ENCODE results near the gene POU2F1.
A peak's percentile ranks its signal among the peaks of the same experiment; 100 is the strongest.

Gene POU2F1

DNA sequence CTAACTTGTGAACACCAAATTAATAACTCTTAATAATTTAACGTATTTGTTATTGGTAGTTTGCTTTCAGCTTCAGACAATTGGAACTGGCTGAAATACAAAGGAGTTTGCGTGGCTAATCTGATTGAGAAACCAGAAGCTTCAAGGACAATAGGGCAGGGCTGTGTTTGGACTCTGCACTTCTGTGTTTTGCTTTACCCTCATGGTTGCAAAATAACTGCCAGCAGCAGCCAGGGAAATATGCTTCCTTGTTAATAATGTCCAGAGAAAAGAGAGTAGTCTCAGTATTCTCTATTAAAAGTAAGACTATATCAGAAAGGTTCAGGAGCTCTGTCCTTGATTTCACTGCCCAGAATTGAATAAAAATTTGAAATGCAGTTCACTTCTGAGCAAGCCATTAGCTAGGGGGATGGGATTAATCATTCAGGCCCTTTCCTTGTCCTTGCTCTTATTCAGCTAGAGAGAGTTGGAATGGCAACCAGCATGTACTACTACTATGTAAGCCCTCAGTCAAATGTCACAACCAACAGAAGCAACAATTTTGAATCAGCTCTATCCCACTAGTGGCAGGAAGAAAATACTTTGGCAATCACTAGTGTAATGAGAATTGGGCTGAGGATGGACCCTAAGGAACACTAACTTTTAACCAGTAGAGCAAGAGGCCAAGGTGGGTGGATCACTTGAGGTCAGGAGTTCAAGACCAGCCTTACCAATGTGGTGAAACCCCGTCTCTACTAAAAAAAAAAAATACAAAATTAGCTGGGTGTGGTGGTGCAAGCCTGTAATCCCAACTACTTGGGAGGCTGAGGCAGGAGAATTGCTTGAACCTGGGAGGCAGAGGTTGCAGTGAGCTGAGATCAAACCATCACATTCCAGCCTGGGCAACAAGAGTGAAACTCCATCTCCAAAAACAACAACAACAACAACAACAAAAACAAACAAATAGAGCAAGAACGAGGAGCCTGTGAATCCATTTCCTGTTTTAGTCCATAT is 76.8 kb downstream of the POU2F1 start:
- Histone ChIP-seq H3K27ac (peak overlapping the region in 1 of 2 donors; percentile 68), H3K4me3 (no peak overlapping the region)
- no peak for DNase-seq (ENCODE audit: low spot score)
- TF ChIP-seq, protein P1, sequence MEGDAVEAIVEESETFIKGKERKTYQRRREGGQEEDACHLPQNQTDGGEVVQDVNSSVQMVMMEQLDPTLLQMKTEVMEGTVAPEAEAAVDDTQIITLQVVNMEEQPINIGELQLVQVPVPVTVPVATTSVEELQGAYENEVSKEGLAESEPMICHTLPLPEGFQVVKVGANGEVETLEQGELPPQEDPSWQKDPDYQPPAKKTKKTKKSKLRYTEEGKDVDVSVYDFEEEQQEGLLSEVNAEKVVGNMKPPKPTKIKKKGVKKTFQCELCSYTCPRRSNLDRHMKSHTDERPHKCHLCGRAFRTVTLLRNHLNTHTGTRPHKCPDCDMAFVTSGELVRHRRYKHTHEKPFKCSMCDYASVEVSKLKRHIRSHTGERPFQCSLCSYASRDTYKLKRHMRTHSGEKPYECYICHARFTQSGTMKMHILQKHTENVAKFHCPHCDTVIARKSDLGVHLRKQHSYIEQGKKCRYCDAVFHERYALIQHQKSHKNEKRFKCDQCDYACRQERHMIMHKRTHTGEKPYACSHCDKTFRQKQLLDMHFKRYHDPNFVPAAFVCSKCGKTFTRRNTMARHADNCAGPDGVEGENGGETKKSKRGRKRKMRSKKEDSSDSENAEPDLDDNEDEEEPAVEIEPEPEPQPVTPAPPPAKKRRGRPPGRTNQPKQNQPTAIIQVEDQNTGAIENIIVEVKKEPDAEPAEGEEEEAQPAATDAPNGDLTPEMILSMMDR (IDR thresholded peaks at IDR 0.05) = no peak

DNA sequence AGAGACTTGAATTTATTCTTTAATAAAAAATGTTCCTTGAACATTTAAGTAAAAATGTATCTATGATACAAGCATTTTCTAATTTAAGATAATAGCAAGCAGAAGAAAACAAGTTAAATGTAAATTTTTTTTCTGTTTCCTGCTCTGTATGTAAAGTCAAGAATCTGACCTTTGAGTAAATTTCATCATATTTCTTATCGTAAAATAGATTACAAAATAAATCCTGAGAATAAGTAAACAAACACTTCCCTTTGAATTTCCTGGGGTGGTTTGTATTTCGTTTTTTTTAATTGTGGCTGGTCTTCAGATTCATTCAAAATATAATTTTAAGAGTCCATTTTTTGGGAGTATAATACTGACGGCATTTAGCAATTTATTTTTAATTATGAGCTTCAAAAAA is 77.6 kb downstream of the POU2F1 start:
- no peak for DNase-seq (ENCODE audit: low spot score)

DNA sequence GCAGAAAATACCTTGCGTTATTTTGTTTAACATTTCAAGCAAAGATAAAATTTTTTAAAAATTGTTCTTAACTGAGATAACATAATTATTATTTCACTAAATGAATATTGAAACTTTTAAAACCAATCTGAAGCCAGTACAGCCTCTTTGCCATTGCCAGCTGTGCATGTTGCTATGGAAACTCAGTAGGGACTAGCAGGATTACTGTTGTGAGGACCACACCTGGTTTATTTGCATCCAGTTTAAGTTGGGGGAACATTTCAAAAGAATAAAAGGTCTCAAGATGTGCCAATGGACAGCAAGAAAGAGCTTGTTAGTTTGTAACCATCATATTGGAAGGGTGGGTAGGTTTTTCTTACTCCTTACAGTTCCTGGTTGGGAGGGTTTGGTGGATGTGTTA is 80.7 kb downstream of the POU2F1 start:
- Histone ChIP-seq H3K27ac (no peak overlapping the region), H3K4me3 (no peak overlapping the region)
- TF ChIP-seq, protein P1 (IDR thresholded peaks at IDR 0.05) = no peak
- DNase-seq (ENCODE audit: low spot score) = no peak

More for the DNA sequence above, 77.6 kb downstream of the POU2F1 start:
- H3K27ac ChIP-seq = no peak overlapping the region
- TF ChIP-seq, protein P1 (IDR thresholded peaks at IDR 0.05) = no peak
- H3K4me3 ChIP-seq = no peak overlapping the region

DNA sequence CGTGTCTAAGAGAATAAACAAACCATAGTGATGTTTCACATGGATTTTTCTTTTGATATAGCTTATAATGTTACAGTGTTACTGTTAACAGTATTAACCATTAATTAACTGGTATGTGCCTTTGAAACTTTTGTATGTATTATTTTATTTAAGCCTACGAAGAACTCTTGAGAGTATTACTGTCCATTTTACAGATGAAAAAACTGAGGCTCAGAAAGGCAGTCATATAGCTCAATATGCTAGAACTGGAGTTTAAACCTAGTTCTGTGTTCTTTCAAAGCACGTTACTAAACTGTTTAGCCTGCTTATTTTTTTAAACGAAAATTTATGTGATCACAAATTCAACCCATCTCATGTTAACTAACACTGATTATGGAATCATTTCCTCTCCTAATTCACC is 83.5 kb downstream of the POU2F1 start:
- DNase-seq (ENCODE audit: low spot score) = no peak
- no peak overlapping the region for H3K4me3 ChIP-seq
- TF ChIP-seq, protein P1 (IDR thresholded peaks at IDR 0.05) = no peak
- H3K27ac ChIP-seq = no peak overlapping the region

DNA sequence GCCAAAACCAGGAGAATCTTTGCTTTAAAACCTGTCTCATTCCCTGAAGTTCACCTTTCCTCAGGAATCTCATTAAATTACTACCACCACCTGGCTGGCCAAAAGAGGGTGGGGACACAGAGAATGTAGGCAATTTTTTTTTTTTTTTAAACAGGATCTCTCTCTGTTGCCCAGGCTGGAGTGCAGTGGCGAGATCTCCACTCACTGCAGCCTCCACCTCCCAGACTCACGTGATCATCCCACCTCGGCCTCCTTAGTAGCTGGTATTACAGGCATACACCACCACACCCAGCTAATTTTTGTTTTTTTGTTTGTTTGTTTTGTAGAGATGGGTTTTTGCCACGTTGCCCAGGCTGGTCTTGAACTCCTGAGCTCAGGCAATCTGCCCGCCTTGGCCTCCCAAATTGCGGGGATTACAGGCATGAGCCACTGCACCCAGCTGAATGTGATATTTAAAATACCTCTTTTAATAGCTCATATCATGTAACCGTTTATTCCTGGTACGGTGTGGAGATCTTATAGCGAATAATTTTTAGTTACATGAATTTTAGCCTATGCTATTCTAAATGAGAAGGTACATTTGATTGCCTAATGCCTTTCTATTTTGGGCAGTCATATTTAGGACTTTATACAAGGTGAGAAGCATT is 84.5 kb downstream of the POU2F1 start:
- TF ChIP-seq, protein P1 (IDR thresholded peaks at IDR 0.05) = no peak
- H3K4me3 ChIP-seq = no peak overlapping the region
- DNase-seq (ENCODE audit: low spot score) = no peak
- no peak overlapping the region for H3K27ac ChIP-seq

DNA sequence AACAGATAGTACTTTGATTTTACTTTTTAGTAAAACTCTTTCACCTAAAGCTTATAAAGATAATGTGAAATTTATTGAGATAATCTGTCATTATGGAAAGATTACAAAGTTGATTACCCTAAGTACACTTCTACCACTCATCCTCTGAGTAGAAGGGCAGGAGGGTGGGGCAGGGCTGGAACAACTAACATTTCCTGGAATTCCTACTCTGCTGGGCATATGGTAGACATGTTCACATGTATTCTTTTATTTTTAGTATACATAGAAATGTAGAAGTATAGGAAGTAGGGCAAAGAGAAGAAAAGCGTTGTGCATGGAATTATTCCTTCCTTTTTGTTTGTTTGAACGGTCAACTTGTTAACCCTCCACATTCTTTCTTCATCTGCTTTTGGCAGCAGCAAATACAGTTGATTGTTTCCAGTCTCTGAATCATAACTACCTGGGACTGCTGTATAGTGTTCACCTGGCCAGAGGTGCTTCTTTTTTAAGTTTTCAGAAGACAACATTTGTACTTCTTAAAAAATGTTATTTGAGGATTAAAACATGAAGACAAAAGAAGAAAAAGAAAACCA is 85.1 kb downstream of the POU2F1 start:
- no peak for DNase-seq (ENCODE audit: low spot score)
- TF ChIP-seq, protein P1 (IDR thresholded peaks at IDR 0.05) = no peak
- Histone ChIP-seq H3K27ac (no peak overlapping the region), H3K4me3 (no peak overlapping the region)
